ENCODE measurements around the gene ADORA1.
A peak's percentile ranks its signal among the peaks of the same experiment; 100 is the strongest.

The ADORA1 gene

GRCh38 chr1:203190949-203191348 is 63.4 kb downstream of the ADORA1 start:
- DNase-seq: no peak

DNA sequence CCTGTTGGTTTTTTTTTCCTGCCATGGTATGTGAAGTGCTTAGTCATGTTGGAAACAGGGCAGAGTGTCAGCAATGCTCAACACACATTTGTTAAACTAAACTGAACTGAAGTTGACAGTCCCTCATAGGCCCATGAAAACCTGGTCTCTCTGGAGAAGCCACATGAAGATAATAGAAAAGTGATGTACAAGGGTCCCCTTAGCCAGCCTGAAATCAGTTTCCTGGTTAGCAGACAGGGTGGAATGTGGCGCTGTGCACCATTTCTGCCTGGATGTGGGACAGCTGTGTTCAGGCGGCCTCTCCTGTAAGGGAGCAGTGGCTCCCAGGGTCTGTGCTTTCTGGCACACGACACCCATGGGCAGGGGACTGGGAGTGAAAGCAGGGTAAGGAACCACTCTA is 68.8 kb downstream of the ADORA1 start:
- DNase-seq: no peak

- DNase-seq: no peak
Measured at GRCh38 chr1:203197625-203198024, 70.1 kb downstream of the ADORA1 start.

DNA sequence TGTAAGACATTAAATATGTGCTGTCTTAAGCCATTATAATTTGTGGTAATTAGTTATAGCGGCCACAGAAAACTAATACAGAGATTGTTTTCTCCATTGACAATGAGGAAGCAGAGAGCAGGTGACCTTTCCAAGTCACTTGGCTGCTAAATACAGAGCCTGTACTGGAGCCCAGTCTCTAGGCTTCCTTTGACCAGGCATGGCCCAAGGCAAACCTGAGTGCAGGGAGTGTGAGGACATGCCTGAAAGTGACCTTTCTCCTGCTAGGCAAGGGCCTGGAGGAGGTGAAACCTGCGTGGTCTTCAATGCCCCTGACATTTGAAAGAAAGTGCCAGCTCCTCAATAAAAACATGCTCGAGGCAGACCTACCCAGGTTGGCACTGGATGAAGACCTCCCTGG is 71.5 kb downstream of the ADORA1 start:
- no peak for DNase-seq

GRCh38 chr1:203199481-203199815 is 71.9 kb downstream of the ADORA1 start:
- DNase-seq: no peak

DNA sequence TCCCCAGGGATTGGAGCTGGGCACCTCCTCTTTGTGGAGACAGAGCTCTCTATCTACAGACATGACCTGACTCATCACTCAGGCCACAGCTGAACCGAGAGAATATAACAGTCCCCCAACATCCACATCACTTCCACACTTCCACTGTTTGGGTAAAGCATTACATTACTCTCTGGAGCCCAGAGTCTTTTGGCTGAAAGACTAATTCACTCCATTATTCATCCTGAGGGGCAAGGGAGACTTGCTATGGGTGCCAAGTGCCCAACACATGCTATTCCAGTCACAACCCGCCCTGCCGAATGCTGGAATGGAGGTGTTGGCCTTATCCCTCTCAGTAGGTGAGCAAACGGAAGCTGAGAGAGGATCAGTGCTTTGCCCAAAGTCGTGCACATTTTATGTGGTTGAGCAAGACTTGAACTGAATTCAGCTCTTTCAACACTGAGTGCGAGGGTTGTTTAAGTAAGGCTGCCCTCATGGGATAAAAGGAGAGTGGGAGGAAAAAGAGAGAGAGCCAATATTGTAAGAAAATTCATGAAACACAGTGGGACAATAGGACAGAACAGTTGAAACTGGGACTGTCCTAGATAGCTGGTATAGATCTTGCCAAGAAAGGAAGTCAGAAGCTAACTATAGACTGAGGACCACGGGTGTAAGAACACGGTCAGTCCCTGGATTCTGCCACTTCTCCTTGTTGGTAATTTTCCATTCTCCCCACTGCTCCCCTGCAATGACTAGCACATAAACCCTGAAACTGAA is 72.5 kb downstream of the ADORA1 start:
- no peak for DNase-seq

DNA sequence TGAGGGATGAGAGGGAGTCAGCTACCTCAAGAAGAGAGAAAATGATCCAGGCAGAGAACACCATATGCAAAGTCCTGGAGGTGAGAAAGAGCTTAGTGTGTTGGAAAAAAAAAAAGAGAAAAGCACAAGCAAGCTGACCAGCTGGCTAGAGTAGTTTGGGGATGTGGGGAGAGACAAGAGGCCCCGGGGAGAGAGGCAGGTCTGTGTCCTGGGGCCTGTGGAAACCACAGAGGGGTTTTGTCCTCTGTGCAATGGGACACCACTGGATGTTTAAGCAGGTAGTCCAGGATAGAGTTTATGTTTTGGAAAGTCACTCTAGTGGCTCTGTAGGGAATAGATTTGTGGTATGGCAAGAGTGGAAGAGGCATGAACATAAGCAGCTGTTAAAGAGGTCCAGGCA is 73.4 kb downstream of the ADORA1 start:
- DNase-seq: no peak

GRCh38 chr1:203201516-203202205 is 74.1 kb downstream of the ADORA1 start:
- no peak for DNase-seq

GRCh38 chr1:203202431-203203245 is 75.1 kb downstream of the ADORA1 start:
- DNase-seq: no peak

GRCh38 chr1:203204756-203205155 is 77.2 kb downstream of the ADORA1 start:
- no peak for DNase-seq

DNA sequence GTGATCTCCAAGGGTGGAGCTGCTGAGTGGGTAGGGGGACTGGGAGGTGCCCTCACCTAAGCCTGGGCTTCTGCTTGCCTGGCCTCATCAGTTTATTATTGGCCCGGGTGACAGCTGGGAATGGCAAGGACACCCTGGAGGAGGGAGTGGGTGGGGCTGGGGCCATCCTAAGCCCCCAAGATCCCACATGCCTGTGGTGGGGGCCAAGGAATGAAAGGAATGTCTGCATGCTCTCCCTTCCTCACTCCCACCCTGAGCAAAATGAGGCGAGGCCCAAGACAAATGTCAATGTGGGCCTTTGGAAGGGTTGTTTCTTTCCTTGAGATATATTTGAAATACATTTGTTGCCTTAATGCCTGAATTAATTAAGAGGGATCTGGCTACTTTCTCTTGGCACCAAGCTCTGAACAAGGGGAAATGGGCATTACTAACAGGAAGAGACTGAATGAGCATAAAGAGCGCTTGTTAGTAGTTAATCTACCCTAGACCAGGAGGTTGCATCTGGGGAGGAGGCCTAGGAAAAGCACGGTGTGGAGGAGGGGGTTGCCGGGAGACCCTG is 78.7 kb downstream of the ADORA1 start:
- DNase-seq: no peak

- no peak for DNase-seq
Measured at GRCh38 chr1:203207751-203208150, 80.2 kb downstream of the ADORA1 start.

- no peak for DNase-seq
Measured at GRCh38 chr1:203208181-203208580, 80.7 kb downstream of the ADORA1 start.

- DNase-seq: no peak
Measured at GRCh38 chr1:203210350-203210749, 82.8 kb downstream of the ADORA1 start.

- no peak for DNase-seq
Measured at GRCh38 chr1:203210988-203211387, 83.5 kb downstream of the ADORA1 start.

DNA sequence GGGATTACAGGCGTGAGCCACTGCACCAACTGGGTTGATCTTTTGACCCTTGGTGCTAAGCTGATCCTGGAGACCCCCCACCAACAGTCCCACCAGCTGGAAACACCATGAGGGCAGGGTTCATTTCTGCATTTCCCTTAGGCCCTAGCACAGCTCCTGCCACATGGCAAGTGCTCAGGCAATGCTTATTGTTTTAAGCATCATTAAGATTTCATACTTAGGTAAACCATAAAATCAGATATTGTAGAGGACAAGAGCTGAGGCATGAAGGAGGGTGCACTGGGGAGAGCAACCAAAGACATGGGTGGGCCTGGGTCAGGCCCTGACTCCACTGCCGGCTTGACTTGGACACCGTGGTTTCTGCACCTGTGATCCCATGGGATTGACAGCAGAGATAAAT is 84.3 kb downstream of the ADORA1 start:
- no peak for DNase-seq

DNA sequence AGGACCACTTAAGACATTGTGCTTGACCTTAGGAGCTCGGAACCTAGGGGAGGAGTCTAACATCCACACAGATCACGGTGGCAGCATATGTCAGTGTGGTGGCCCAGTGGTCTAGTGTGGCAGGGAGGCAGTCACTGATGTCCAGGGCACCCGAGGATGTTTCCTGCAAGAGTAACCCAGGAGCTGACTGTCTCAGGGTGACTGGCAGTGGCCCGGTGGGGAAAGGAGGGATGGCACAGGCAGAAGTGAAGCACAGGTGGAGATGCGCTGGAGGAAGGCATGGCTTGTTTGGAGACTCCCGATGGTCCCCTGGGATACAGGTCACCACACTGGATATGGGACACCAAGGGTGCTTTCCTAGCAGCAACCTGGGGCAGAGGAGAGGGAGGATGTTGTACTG is 85.6 kb downstream of the ADORA1 start:
- no peak for DNase-seq

- no peak for DNase-seq
Measured at GRCh38 chr1:203214871-203215270, 87.3 kb downstream of the ADORA1 start.

- no peak for DNase-seq
Measured at GRCh38 chr1:203215573-203215972, 88.0 kb downstream of the ADORA1 start.

DNA sequence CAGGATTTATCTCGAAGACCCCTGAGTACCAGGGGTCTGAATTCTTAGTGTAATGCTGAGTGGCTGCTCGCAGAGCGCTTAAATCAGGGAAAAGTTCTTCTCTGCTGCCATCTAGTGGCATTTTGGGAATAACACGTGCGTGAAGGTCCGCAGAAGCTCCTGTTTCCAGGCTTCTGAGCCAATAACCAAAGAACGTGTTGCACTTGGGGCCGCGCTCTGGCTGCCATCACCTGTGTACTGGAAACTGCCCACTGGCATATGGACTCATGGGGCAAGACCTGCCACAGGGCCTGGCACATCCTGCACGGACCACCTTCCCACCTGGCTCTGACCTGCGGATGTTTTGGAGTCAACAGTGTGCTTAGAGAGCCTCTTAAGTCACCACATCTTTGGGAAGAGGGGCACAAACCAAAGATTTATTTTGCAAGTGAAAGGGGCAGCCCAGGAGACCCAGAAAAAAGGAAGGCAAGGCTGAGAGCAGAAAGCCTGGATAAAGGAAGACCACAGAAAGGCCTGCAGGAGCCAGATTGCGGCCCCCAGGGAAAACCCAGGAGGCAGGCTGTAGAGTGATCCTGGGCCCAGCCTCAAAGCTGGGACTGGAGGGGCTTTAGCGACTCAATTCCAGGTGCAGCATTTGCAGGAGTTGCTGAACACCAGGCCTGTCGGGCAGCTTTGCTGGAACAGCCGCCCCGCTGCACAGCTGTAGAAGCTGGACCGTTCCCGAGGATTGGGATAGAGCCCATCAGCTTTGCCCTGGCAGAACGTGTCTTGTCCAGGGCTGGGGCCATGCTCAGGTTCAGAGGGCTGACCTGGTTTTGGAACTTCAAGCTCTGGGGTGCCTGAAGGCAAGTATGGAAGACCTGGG is 89.0 kb downstream of the ADORA1 start:
- peak; percentile 78 for DNase-seq
